ENCODE measurements around the gene SPATA2L.

- TF ChIP-seq CTCF (IDR thresholded peaks at IDR 0.05), result no peak
- no peak for TF ChIP-seq POLR2A (IDR thresholded peaks at IDR 0.05)
- TF ChIP-seq POLR2AphosphoS5 (IDR thresholded peaks at IDR 0.05), result no peak
- TF ChIP-seq EP300 (IDR thresholded peaks at IDR 0.05), result no peak
These were observed 9.4 kb downstream of the SPATA2L start for GRCh38 chr16:89691986-89692569.

Data from stomach (tissue), 4 donors.